GM12801 (cell line): ENCODE results near the gene BRPF1.

ENCODE experiments used
- TF ChIP-seq, protein P1 (sequence below): IDR thresholded peaks from one replicate; pipeline ENCODE4 v1.5.1; 2011; ENCODE audit warnings: control low read depth; ENCODE audit not compliant: insufficient read length; ENCODE audit errors: extremely low read depth

The BRPF1 gene

GRCh38 chr3:9781978-9782603 is 50.6 kb downstream of the BRPF1 start:
- TF ChIP-seq, protein P1, sequence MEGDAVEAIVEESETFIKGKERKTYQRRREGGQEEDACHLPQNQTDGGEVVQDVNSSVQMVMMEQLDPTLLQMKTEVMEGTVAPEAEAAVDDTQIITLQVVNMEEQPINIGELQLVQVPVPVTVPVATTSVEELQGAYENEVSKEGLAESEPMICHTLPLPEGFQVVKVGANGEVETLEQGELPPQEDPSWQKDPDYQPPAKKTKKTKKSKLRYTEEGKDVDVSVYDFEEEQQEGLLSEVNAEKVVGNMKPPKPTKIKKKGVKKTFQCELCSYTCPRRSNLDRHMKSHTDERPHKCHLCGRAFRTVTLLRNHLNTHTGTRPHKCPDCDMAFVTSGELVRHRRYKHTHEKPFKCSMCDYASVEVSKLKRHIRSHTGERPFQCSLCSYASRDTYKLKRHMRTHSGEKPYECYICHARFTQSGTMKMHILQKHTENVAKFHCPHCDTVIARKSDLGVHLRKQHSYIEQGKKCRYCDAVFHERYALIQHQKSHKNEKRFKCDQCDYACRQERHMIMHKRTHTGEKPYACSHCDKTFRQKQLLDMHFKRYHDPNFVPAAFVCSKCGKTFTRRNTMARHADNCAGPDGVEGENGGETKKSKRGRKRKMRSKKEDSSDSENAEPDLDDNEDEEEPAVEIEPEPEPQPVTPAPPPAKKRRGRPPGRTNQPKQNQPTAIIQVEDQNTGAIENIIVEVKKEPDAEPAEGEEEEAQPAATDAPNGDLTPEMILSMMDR, result no peak

DNA sequence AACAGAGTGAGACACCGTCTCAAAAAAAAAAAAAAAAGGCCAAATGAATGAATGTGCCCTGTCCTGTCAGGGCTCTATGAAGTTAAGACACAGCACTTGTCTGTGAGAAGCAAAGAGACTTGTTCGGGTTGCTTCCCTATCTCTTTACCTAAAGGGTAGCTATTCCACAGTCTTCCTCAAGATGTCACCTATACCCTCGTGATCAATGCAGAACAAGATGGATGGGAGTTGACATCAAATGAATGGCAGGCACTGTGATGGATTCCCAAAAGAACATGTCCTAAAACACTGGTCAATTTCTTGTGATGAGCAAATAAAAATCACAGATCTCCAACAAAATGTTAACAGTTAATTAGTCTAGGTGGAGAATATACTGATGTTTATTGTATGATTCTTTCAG is 51.2 kb downstream of the BRPF1 start:
- TF ChIP-seq, protein P1, result no peak

- TF ChIP-seq, protein P1, result no peak
Observed at GRCh38 chr3:9783954-9784353, 52.4 kb downstream of the BRPF1 start.

DNA sequence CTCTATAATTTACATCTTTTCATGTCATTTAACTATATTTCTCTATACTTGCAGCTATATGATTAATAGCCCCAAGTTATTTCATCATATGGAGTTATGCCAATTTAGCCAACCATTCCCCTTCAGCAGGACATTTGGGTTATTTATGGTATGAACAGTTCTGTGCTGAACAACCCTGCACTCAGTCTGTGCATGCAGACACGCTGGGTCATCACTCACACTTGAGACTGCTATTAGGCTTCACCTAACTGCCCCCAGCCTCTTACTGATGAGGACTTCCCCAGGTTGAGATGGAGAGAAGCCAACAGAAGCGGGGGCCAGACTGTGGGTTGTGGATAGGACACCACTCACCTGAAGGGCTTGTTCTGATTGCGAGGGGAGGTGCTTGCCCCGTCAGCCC is 53.4 kb downstream of the BRPF1 start:
- TF ChIP-seq, protein P1, result no peak

- TF ChIP-seq, protein P1, result no peak
Observed at GRCh38 chr3:9785602-9786001, 54.1 kb downstream of the BRPF1 start.

DNA sequence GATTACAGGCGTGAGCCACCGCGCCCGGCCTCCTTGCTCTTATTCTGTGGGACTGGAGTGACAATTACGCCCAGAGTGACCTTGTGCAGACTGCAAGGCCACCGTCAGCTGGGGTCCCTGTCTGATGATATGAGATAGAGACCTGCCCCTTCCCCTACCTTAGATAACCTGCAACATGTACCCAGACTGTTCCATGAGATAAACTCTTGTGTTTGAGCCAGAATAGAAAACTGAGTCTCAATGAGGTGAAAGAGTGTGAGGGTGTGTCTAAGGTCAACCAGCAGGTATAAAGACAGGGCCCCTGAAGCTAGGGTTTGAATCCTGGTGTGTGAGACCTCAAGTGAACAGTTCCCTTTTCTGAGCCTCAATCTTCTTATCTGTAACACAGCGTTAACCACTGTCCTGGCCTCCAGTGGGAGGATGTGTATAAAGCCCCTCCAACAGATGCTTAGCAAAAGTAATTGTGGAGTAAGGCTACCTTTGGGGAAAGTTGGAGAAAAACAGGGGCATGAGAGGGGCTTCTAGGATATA is 54.7 kb downstream of the BRPF1 start:
- TF ChIP-seq, protein P1, result no peak

- TF ChIP-seq, protein P1, result no peak
Observed at GRCh38 chr3:9786825-9787669, 55.5 kb downstream of the BRPF1 start.
